Fibroblast of mammary gland (primary cell): ENCODE data around the gene PIK3R1.

ENCODE experiments used
- DNase-seq: peaks from one replicate; pipeline ENCODE4 v3.0.0-alpha.2; 2010; ENCODE audit warnings: low read depth
- H3K4me3 ChIP-seq: 2 replicates; pipeline ENCODE4 v1.5.1; 2011; ENCODE audit warnings: low read depth, mild to moderate bottlenecking, low read length, moderate library complexity; ENCODE audit not compliant: control insufficient read depth
- CTCF ChIP-seq: conservative IDR thresholded peaks from 2 replicates; pipeline ENCODE4 v1.5.1; 2011; ENCODE audit warnings: low read depth, low read length, inconsistent platforms; ENCODE audit not compliant: control insufficient read depth, insufficient read depth

Gene PIK3R1

GRCh38 chr5:68286612-68286912 lies 71.0 kb downstream of the PIK3R1 start:
- TF ChIP-seq CTCF, result no peak
- H3K4me3 ChIP-seq, result no peak overlapping the region
- DNase-seq, result no peak

GRCh38 chr5:68287631-68287975 lies 72.0 kb downstream of the PIK3R1 start:
- DNase-seq, result no peak
- H3K4me3 ChIP-seq, result peak overlapping the region; percentile 56
- no peak for TF ChIP-seq CTCF

GRCh38 chr5:68287976-68288706 lies 72.6 kb downstream of the PIK3R1 start:
- no peak for TF ChIP-seq CTCF
- peak; percentile 37 for DNase-seq
- peak overlapping the region; percentile 56 for H3K4me3 ChIP-seq

GRCh38 chr5:68288707-68289134 lies 73.2 kb downstream of the PIK3R1 start:
- peak overlapping the region; percentile 56 for H3K4me3 ChIP-seq
- no peak for DNase-seq
- TF ChIP-seq CTCF, result no peak

GRCh38 chr5:68289498-68289897 lies 73.9 kb downstream of the PIK3R1 start:
- H3K4me3 ChIP-seq, result no peak overlapping the region
- TF ChIP-seq CTCF, result no peak
- no peak for DNase-seq

GRCh38 chr5:68290260-68290674 lies 74.7 kb downstream of the PIK3R1 start:
- TF ChIP-seq CTCF, result no peak
- DNase-seq, result peak; percentile 56
- no peak overlapping the region for H3K4me3 ChIP-seq

GRCh38 chr5:68290847-68291246 lies 75.3 kb downstream of the PIK3R1 start:
- DNase-seq, result no peak
- H3K4me3 ChIP-seq, result no peak overlapping the region
- no peak for TF ChIP-seq CTCF
